PC-3 (cell line): Measurements from ENCODE around the gene ITGA8.

ENCODE experiments used
- CTCF ChIP-seq: fragments of 300-600 bp; sonication (generic); conservative IDR thresholded peaks from 2 replicates; pipeline ENCODE4 v1.5.1; 2017; ENCODE audit warnings: antibody characterized with exemption, low read depth, mild to moderate bottlenecking, low read length
- EZH2 ChIP-seq: fragments of 300-600 bp; sonication (generic); IDR thresholded peaks from one replicate; pipeline ENCODE4 v1.6.1; 2017; ENCODE audit warnings: antibody characterized with exemption, mild to moderate bottlenecking, low read length; ENCODE audit not compliant: unreplicated experiment

- TF ChIP-seq CTCF (no peak), EZH2 (no peak)
These were observed 232.3 kb downstream of the ITGA8 start for GRCh38 chr10:15487376-15487775.
